B cell (primary cell): Measurements from ENCODE around the gene PDLIM5.

ENCODE experiments used
- EZH2 ChIP-seq: IDR thresholded peaks from 2 replicates; pipeline ENCODE4 v1.6.1; 2012; ENCODE audit warnings: borderline replicate concordance, low read depth, mild to moderate bottlenecking, moderate library complexity, low read length; ENCODE audit not compliant: insufficient read depth, poor library complexity, severe bottlenecking
- TF ChIP-seq, protein P1 (sequence below): fragments of 200-600 bp; IDR thresholded peaks from one replicate; pipeline ENCODE4 v1.8.0; 2022; ENCODE audit warnings: antibody characterized with exemption, mild to moderate bottlenecking

DNA sequence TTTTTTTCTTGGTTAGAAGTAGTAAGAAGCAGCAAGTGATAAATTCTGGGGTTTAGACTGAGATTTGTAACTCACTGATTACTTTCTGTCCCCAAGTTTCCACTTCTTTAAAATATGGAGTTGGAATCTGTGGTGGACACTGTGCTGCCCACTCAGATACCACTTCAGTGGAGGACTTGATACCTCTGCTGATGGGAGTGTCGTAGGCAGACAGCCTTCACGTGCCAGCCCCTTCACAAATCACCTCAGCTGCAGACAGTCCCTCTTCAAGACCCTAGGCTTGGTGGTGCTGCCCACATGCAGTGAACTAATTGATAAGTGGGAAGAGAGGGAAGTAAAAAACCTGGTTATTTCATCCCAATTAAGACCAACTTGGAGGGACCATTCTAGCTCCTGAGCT is 139.5 kb downstream of the PDLIM5 start:
- TF ChIP-seq, protein P1, sequence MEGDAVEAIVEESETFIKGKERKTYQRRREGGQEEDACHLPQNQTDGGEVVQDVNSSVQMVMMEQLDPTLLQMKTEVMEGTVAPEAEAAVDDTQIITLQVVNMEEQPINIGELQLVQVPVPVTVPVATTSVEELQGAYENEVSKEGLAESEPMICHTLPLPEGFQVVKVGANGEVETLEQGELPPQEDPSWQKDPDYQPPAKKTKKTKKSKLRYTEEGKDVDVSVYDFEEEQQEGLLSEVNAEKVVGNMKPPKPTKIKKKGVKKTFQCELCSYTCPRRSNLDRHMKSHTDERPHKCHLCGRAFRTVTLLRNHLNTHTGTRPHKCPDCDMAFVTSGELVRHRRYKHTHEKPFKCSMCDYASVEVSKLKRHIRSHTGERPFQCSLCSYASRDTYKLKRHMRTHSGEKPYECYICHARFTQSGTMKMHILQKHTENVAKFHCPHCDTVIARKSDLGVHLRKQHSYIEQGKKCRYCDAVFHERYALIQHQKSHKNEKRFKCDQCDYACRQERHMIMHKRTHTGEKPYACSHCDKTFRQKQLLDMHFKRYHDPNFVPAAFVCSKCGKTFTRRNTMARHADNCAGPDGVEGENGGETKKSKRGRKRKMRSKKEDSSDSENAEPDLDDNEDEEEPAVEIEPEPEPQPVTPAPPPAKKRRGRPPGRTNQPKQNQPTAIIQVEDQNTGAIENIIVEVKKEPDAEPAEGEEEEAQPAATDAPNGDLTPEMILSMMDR = no peak
- no peak for TF ChIP-seq EZH2
